IMR-90 (cell line): ENCODE results near the gene SH3BGRL.

Experiments
- CEBPB ChIP-seq: IDR thresholded peaks from 2 replicates; pipeline ENCODE4 v1.6.1; 2012; ENCODE audit warnings: low read depth, low read length, improper control_type of control experiment
- CTCF ChIP-seq: conservative IDR thresholded peaks from 2 replicates; pipeline ENCODE4 v1.5.1; 2012; ENCODE audit warnings: mild to moderate bottlenecking, low read depth, low read length, improper control_type of control experiment
- POLR2A ChIP-seq: IDR thresholded peaks from 2 replicates; pipeline ENCODE4 v1.6.1; 2012; ENCODE audit warnings: mild to moderate bottlenecking, low read depth, low read length

- TF ChIP-seq POLR2A = no peak
- TF ChIP-seq CTCF = no peak
- TF ChIP-seq CEBPB = no peak
These were observed 35.6 kb downstream of the SH3BGRL start for GRCh38 chrX:81237516-81237915.
